Adrenal gland (tissue), 12 donors: ENCODE measurements around the gene TMPRSS11F. TPM values are rescaled to one million over a fixed set of nuclear protein-coding genes. Genes with fewer than 3 reads are reported as not detected.

ENCODE experiments used
- DNase-seq, 7 donors: peaks; one replicate each; pipeline ENCODE4 v3.0.0-alpha.2; 2019 to 2020
- H3K27ac ChIP-seq, 5 donors: fragments of 200-600 bp; sonication (generic) in 4 of 5; 1 replicate in 3 of 5; 2 replicates in 2 of 5; pipeline versions ENCODE4 v1.5.1 to v1.8.0; 2016 to 2020; ENCODE audit warnings: mild to moderate bottlenecking in 1 of 5
- H3K27me3 ChIP-seq: fragments of 200-600 bp; 2 replicates; pipeline ENCODE4 v1.8.0; 2021
- H3K36me3 ChIP-seq, 2 donors: fragments of 200-600 bp; replicated peaks in 1 of 2; 1 replicate in 1 of 2; 2 replicates in 1 of 2; pipeline versions ENCODE4 v1.5.1 to v1.8.0; 2018 to 2022
- H3K4me1 ChIP-seq, 2 donors: fragments of 200-600 bp; replicated peaks in 1 of 2; 1 replicate in 1 of 2; 2 replicates in 1 of 2; pipeline versions ENCODE4 v1.5.1 to v1.8.0; 2018 to 2021
- H3K4me3 ChIP-seq, 4 donors: fragments of 200-600 bp; sonication (generic) in 3 of 4; one replicate each; pipeline ENCODE4 v1.5.1; 2016 to 2018
- H3K9me3 ChIP-seq, 3 donors: fragments of 200-600 bp; sonication (generic) in 1 of 3; replicated peaks in 1 of 3; 1 replicate in 2 of 3; 2 replicates in 1 of 3; pipeline versions ENCODE4 v1.5.1 to v1.8.0; 2016 to 2021
- CTCF ChIP-seq, 6 experiments: fragments of 450-650 bp in 4 of 6; fragments of 200-600 bp in 2 of 6; sonication (generic) in 1 of 6; IDR thresholded peaks; 1 replicate in 5 of 6; 2 replicates in 1 of 6; pipeline versions ENCODE4 v1.5.1 to v1.8.0; 2016 to 2021; ENCODE audit warnings: antibody characterized with exemption in 6 of 6, mild to moderate bottlenecking in 2 of 6, moderate library complexity in 1 of 6
- POLR2A ChIP-seq, 2 donors: fragments of 450-650 bp; IDR thresholded peaks; one replicate each; pipeline ENCODE4 v1.6.1; 2017; ENCODE audit warnings: antibody characterized with exemption in 2 of 2, mild to moderate bottlenecking in 2 of 2, moderate library complexity in 1 of 2
- WGBS, 4 donors: extraction: QIAGEN DNeasy Blood & Tissue Kit in 2 of 4; methylation state at CpG; one replicate each; pipeline versions ENCODE4 v1.1.5 to v1.1.7; 2013 to 2017; 5-methylcytosine and 5-hydroxymethylcytosine counted together
- intact Hi-C, 2 donors: fragments of 100-400 bp; cut with DNase I; formaldehyde crosslinking; loops; one replicate each; pipeline versions ENCODE4 v1.14.1 to v1.15.0; 2022 to 2023
- polyA plus RNA-seq, 3 donors: library from polyadenylated mRNA; stranded (reverse); fragments of 200-250 nt in 2 of 3; fragments of 350-450 nt in 1 of 3; fragmentation: Illumina TruSeq in 1 of 3; extraction: RNeasy Lipid Tissue Mini Kit (QIAGEN cat#74804) in 1 of 3; gene quantifications; one replicate each; pipeline ENCODE4 v1.2.3, GENCODE V29; 2013 to 2014
- total RNA-seq, 9 donors: library from RNA; depleted of rRNA in 4 of 9; stranded (reverse); fragments of >200 nt in 4 of 9; fragments of 120-200 nt in 1 of 9; fragmentation: NEBNext Ultra II Directional in 1 of 9; extraction: Animal tissue kit (Norgen Biotek cat#: 25700) in 1 of 9; gene quantifications; one replicate each; pipeline versions ENCODE4 v1.1.0 to v1.2.4, GENCODE V29; 2013 to 2023
- donor health status: healthy with polysubstance abuse.
- donor health status: Bipolar disorder and iron deficiency.
- donor health status: DM: yes; HTN: yes; CAD: no.
- donor health status: DM: no; HTN: no; CAD: no.
- donor health status: DM: no; HTN: no; CAD: no.
- donor health status: DM: yes; HTN: yes; CAD: no.

The TMPRSS11F gene
- total and polyA plus RNA-seq, 12 donors = 0.06 TPM; not detected in 11

DNA sequence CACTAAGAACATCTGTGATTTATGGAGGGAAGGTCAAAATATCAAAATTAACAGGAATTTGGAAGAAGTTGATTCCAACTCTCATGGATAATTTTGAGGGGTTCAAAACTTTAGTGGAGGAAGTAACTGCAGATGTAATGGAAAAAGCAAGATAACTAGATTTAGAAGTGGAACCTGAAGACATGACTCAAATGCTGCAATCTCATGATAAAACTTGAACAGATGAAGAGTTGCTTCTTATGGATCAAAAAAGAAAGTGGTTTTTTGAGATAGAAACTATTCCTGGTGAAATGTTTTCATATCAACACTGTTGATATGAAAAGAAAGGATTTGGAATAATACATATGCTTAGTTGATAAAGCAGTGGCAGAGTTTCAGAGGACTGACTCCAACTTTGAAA lies 9.7 kb downstream of the TMPRSS11F start:
- Histone ChIP-seq H3K36me3 (no peaks in the 10 kb centered on the region), H3K4me3 (no peak overlapping the region), H3K9me3 (peaks cover 0 to 4% (median 0%) of the 10 kb centered on the region in 3 donors), H3K4me1 (no peaks in the 10 kb centered on the region), H3K27ac (no peak overlapping the region), H3K27me3 (no peaks in the 10 kb centered on the region)
- no peak for DNase-seq
- intact Hi-C loops = no loop called here
- TF ChIP-seq CTCF (IDR thresholded peaks at IDR 0.05) = no peak
- TF ChIP-seq POLR2A (IDR thresholded peaks at IDR 0.05) = no peak

- H3K4me1 ChIP-seq = no peaks in the 10 kb centered on the region
- H3K36me3 ChIP-seq = no peaks in the 10 kb centered on the region
- H3K9me3 ChIP-seq = no peaks in the 10 kb centered on the region
- DNase-seq = no peak
- no peaks in the 10 kb centered on the region for H3K27me3 ChIP-seq
- TF ChIP-seq CTCF (IDR thresholded peaks at IDR 0.05) = no peak
- no peak for TF ChIP-seq POLR2A (IDR thresholded peaks at IDR 0.05)
- intact Hi-C loops = no loop called here
- 76 to 93% (median 83%) methylated on average over 1 of the region's 1 CpG for WGBS, 4 donors
- H3K27ac ChIP-seq = no peak overlapping the region
- no peak overlapping the region for H3K4me3 ChIP-seq
Measured at GRCh38 chr4:68110441-68110840, 19.2 kb downstream of the TMPRSS11F start.

DNA sequence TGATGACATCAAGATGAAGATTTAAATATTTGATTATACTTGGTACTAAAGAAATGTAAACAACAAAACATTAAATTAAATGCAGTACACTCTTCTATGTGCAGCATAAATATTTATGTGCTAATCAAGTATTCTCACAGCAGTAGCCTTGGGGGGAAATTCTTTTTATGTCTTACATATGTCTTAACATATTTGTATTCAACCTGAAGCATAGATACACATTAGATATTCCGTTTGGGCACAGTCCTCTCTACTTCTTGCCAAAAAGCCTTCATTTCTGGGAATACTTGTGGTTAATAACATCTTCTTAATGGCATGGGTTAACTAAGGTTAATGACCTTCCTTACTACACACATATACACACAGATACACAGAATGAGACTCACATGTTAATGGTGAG lies 19.8 kb downstream of the TMPRSS11F start:
- no peak for DNase-seq
- Histone ChIP-seq H3K9me3 (no peaks in the 10 kb centered on the region), H3K27ac (no peak overlapping the region), H3K4me1 (no peaks in the 10 kb centered on the region), H3K27me3 (no peaks in the 10 kb centered on the region), H3K36me3 (no peaks in the 10 kb centered on the region), H3K4me3 (no peak overlapping the region)
- WGBS, 4 donors = 51 to 68% (median 63%) methylated on average over 1 of the region's 1 CpG
- intact Hi-C loops = no loop called here
- TF ChIP-seq POLR2A (IDR thresholded peaks at IDR 0.05) (no peak), CTCF (IDR thresholded peaks at IDR 0.05) (no peak)

- WGBS, 4 donors = 18 to 56% (median 31%) methylated on average over 1 of the region's 1 CpG
- Histone ChIP-seq H3K27me3 (no peaks in the 10 kb centered on the region), H3K9me3 (no peaks in the 10 kb centered on the region), H3K4me3 (no peak overlapping the region), H3K27ac (no peak overlapping the region), H3K4me1 (no peaks in the 10 kb centered on the region), H3K36me3 (no peaks in the 10 kb centered on the region)
- intact Hi-C loops = no loop called here
- DNase-seq = no peak
- TF ChIP-seq POLR2A (IDR thresholded peaks at IDR 0.05) (no peak), CTCF (IDR thresholded peaks at IDR 0.05) (no peak)
Measured at GRCh38 chr4:68082758-68083157, 46.9 kb downstream of the TMPRSS11F start.
